Colonic mucosa (tissue), 4 donors: Measurements from ENCODE around the gene ATXN7L2. TPM values are rescaled to one million over a fixed set of nuclear protein-coding genes. Genes with fewer than 3 reads are reported as not detected.

Source experiments
- DNase-seq: peaks from one replicate; pipeline ENCODE4 v3.0.0-alpha.2; 2020
- H3K27ac ChIP-seq: fragments of 200-600 bp; one replicate; pipeline ENCODE4 v1.8.0; 2021
- H3K27me3 ChIP-seq: fragments of 200-600 bp; one replicate; pipeline ENCODE4 v1.8.0; 2021
- H3K36me3 ChIP-seq: fragments of 200-600 bp; one replicate; pipeline ENCODE4 v1.8.0; 2021
- H3K4me1 ChIP-seq: fragments of 200-600 bp; one replicate; pipeline ENCODE4 v1.8.0; 2021; ENCODE audit warnings: mild to moderate bottlenecking
- H3K4me3 ChIP-seq: fragments of 200-600 bp; one replicate; pipeline ENCODE4 v1.8.0; 2021
- H3K9ac ChIP-seq, 2 donors: one replicate each; pipeline ENCODE4 v1.7.0; 2013; ENCODE audit warnings: control low read depth in 2 of 2, low read depth in 2 of 2, low read length in 2 of 2
- H3K9me3 ChIP-seq: fragments of 200-600 bp; one replicate; pipeline ENCODE4 v1.8.0; 2021
- CTCF ChIP-seq: fragments of 200-600 bp; IDR thresholded peaks from one replicate; pipeline ENCODE4 v1.8.0; 2022; ENCODE audit warnings: antibody characterized with exemption, mild to moderate bottlenecking
- intact Hi-C: fragments of 100-400 bp; cut with DNase I; formaldehyde crosslinking; loops from one replicate; pipeline ENCODE4 v1.14.1; 2022
- total RNA-seq, 2 donors: library from RNA; stranded (reverse); fragmentation: NEBNext Ultra II Directional in 1 of 2; extraction: Animal tissue kit (Norgen Biotek cat#: 25700) in 1 of 2; gene quantifications; one replicate each; pipeline ENCODE4 v1.2.1, GENCODE V29; 2021
- donor health status: healthy.
- donor health status: DM: no; HTN: no; CAD: no.
- donor health status: DM: no; HTN: no; CAD: no.

The ATXN7L2 gene
- total RNA-seq, 2 donors from 2014 or later, result 2.3 to 4.0 TPM

DNA sequence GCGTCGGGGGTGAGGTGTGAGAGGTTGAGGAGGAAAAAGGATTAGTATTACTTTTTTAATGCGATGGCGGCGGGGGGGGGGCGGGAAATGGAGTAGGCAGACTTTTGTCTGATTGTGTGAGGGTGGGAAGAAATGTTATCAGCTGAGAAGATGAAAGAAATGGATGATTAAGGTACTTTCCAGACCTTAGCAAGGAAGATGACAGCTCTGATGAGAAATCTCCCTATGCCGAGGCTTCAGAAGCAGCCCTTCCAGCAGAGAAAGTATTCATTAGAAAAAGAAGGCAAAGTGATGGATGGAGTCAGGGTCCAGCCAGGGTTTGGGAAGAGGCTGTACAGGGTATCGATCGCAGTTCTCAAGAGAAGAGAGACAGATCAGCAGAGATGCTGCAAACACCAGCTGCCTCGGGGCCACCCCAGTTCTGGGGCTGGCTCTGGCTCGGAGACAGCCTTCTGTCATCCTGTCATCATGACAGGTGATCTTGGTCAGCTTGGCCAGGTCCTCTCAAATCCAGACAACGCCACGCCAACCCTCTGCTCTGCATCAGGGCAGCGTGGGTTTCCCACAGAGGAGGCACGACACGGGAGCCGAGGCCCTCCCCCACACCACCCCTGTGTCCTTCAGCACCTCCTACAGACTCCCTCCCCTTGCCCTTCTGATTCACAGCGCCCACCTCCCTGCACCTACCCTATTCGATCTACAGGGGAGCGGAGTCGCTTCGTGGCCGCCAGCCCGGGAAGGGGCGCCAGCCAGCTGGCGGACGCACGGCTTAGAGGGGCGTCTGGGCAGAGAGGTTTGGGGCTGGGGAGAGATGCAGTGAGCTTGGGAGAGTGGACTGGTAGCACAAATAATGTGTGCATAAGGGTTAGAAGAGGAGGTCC is 674 bp upstream of the ATXN7L2 start:
- no peak for TF ChIP-seq CTCF
- DNase-seq, result no peak
- Histone ChIP-seq H3K4me3 (peak overlapping the region; percentile 45), H3K36me3 (no peaks in the 10 kb centered on the region), H3K9me3 (no peaks in the 10 kb centered on the region), H3K27me3 (no peaks in the 10 kb centered on the region), H3K27ac (no peak overlapping the region), H3K4me1 (peaks cover 11% of the 10 kb centered on the region), H3K9ac (peak overlapping the region; percentile 51 to 61)
- intact Hi-C loops, result no loop called here

DNA sequence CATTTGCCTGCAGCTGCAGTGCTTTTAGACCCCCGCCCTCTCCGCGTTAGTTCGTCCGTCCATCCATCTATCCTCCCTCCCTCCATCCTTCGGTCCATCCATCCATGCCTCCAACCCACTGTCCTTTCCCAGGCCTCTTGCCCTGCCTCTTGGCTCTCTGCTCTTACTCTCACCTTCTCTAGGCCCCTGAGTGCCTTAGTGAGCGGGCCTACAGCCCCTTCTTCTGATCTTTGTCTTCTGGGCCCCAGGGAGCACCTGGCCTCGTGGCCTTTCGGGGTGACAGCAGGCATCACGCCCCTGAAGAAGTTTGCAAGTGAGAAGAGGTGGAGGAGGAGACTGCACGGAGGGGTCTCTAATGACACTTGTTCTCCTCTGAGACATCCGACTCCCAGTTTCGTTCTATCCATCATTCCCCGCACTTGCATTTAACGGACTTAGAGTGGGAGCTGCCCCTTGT is 842 bp downstream of the ATXN7L2 start:
- intact Hi-C loops, result no loop called here
- peaks cover 11% of the 10 kb centered on the region for H3K4me1 ChIP-seq
- H3K9me3 ChIP-seq, result no peaks in the 10 kb centered on the region
- no peak for DNase-seq
- peak overlapping the region; percentile 32 to 63 for H3K9ac ChIP-seq
- no peaks in the 10 kb centered on the region for H3K36me3 ChIP-seq
- TF ChIP-seq CTCF, result no peak
- H3K27me3 ChIP-seq, result no peaks in the 10 kb centered on the region
- H3K27ac ChIP-seq, result no peak overlapping the region
- peak overlapping the region; percentile 66 for H3K4me3 ChIP-seq

- Histone ChIP-seq H3K4me1 (peaks cover 11% of the 10 kb centered on the region), H3K9me3 (no peaks in the 10 kb centered on the region), H3K4me3 (peak overlapping the region; percentile 66), H3K27me3 (no peaks in the 10 kb centered on the region), H3K36me3 (no peaks in the 10 kb centered on the region), H3K9ac (no peak overlapping the region), H3K27ac (no peak overlapping the region)
- no peak for TF ChIP-seq CTCF
- no peak for DNase-seq
- intact Hi-C loops, result no loop called here
These were observed 1.3 kb downstream of the ATXN7L2 start for GRCh38 chr1:109485001-109485400.

GRCh38 chr1:109487261-109487660 is 3.6 kb downstream of the ATXN7L2 start:
- Histone ChIP-seq H3K9ac (no peak overlapping the region), H3K4me3 (no peak overlapping the region), H3K4me1 (peaks cover 11% of the 10 kb centered on the region), H3K27ac (no peak overlapping the region), H3K36me3 (no peaks in the 10 kb centered on the region), H3K27me3 (no peaks in the 10 kb centered on the region), H3K9me3 (no peaks in the 10 kb centered on the region)
- intact Hi-C loops, result no loop called here
- DNase-seq, result no peak
- TF ChIP-seq CTCF, result no peak

DNA sequence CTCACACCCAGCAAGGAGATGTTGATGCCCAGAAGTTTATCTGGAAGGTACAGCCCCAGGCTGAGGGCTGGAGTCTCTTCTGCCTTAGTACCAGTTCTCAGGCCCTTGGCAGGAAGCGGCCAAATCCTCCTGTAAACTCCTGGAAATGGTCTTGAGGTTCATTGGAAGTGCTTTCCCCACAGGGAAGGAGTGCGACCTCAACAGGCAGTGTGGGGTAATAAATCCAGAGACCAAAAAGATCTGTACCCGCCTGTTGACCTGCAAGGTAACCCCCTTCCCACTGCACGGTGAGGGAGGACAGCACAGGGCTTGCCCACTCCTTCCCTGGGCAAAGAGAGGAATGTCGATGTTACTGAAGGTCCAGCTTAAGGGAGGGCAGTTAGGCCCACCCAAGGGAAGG is 4.5 kb downstream of the ATXN7L2 start:
- no peak for DNase-seq
- no peak for TF ChIP-seq CTCF
- Histone ChIP-seq H3K27ac (no peak overlapping the region), H3K27me3 (no peaks in the 10 kb centered on the region), H3K36me3 (no peaks in the 10 kb centered on the region), H3K9me3 (no peaks in the 10 kb centered on the region), H3K9ac (no peak overlapping the region), H3K4me1 (peaks cover 8% of the 10 kb centered on the region), H3K4me3 (no peak overlapping the region)
- intact Hi-C loops, result no loop called here
